Tibial artery (tissue), 4 donors: ENCODE data around the gene ACTN1.

Experiments used
- DNase-seq, 2 donors: peaks; one replicate each; pipeline ENCODE4 v3.0.0-alpha.2; 2019
- H3K27ac ChIP-seq, 2 donors: fragments of 200-600 bp; sonication (generic) in 1 of 2; 1 replicate in 1 of 2; 2 replicates in 1 of 2; pipeline ENCODE4 v1.5.1; 2018 to 2019; ENCODE audit warnings: mild to moderate bottlenecking in 1 of 2
- H3K27me3 ChIP-seq, 2 donors: fragments of 200-600 bp; sonication (generic) in 1 of 2; one replicate each; pipeline versions ENCODE4 v1.5.1 to v1.6.0; 2016 to 2019
- H3K36me3 ChIP-seq, 3 donors: fragments of 200-600 bp; sonication (generic) in 2 of 3; one replicate each; pipeline ENCODE4 v1.5.1; 2016 to 2019; ENCODE audit warnings: mild to moderate bottlenecking in 2 of 3
- H3K4me1 ChIP-seq, 4 donors: fragments of 200-600 bp; sonication (generic) in 2 of 4; 1 replicate in 3 of 4; 2 replicates in 1 of 4; pipeline ENCODE4 v1.5.1; 2016 to 2019
- H3K4me3 ChIP-seq, 2 donors: fragments of 200-600 bp; sonication (generic) in 1 of 2; 1 replicate in 1 of 2; 2 replicates in 1 of 2; pipeline ENCODE4 v1.5.1; 2018 to 2019; ENCODE audit warnings: mild to moderate bottlenecking in 2 of 2
- H3K9me3 ChIP-seq, 3 donors: fragments of 200-600 bp; sonication (generic) in 1 of 3; one replicate each; pipeline ENCODE4 v1.5.1; 2016 to 2019
- intact Hi-C: fragments of 100-400 bp; cut with DNase I; formaldehyde crosslinking; loops from one replicate; pipeline ENCODE4 v1.15.0; 2023; ENCODE audit warnings: low total_unique reads
- TF ChIP-seq, protein P1 (sequence below), 2 experiments: fragments of 200-600 bp in 1 of 2; fragments of 450-650 bp in 1 of 2; IDR thresholded peaks; one replicate each; pipeline ENCODE4 v1.5.1; 2017 to 2019; ENCODE audit warnings: antibody characterized with exemption in 2 of 2, mild to moderate bottlenecking in 1 of 2, moderate library complexity in 1 of 2

Gene ACTN1

DNA sequence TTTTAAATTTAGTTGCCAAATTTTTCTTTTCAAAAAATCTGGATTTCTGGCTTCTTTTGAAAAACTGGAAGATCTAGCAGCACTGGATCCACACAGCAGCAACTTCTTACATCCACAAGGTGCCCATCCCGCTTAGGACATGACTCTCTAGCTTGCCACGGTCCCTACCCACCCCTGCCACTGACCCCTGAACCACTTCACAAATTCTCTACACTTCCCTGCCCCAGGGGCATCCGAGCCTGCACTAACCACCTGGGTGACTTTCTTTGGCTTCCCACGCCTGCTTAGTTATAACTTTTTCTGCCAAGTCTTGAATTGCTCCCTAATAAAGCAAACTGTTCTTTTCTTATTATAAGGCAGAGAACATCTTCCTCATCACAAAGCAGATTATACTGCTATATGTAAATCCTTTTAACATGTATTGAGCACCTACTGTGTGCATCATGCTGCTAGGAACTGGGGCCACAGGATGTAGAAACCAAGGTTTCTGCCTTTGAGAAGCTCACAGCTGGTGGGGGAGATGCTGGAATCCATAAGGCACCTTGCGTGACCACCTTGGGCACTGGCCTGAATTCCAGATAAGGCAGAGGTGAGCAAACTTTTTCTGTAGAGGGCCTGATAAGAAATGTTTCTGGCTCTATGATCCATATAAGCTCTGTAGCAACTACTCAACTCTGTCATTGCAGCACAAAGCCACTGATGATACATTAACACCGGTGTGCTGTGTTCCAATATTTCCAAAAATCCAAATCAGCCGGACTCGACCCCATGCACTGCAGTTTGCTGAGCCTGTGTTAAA is 59.8 kb downstream of the ACTN1 start:
- Histone ChIP-seq H3K4me1 (peaks cover 0 to 99% (median 77%) of the 10 kb centered on the region in 4 donors), H3K27me3 (no peaks in the 10 kb centered on the region), H3K27ac (peak overlapping the region; percentile 97 to 100), H3K36me3 (peaks cover 32 to 72% (median 45%) of the 10 kb centered on the region in 3 donors), H3K9me3 (no peaks in the 10 kb centered on the region), H3K4me3 (no peak overlapping the region)
- TF ChIP-seq, protein P1, sequence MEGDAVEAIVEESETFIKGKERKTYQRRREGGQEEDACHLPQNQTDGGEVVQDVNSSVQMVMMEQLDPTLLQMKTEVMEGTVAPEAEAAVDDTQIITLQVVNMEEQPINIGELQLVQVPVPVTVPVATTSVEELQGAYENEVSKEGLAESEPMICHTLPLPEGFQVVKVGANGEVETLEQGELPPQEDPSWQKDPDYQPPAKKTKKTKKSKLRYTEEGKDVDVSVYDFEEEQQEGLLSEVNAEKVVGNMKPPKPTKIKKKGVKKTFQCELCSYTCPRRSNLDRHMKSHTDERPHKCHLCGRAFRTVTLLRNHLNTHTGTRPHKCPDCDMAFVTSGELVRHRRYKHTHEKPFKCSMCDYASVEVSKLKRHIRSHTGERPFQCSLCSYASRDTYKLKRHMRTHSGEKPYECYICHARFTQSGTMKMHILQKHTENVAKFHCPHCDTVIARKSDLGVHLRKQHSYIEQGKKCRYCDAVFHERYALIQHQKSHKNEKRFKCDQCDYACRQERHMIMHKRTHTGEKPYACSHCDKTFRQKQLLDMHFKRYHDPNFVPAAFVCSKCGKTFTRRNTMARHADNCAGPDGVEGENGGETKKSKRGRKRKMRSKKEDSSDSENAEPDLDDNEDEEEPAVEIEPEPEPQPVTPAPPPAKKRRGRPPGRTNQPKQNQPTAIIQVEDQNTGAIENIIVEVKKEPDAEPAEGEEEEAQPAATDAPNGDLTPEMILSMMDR (IDR thresholded peaks at IDR 0.05) = no peak
- no peak for DNase-seq
- intact Hi-C loops = no loop called here

- Histone ChIP-seq H3K4me1 (peaks cover 0 to 99% (median 76%) of the 10 kb centered on the region in 4 donors), H3K9me3 (no peaks in the 10 kb centered on the region), H3K36me3 (peaks cover 32 to 67% (median 38%) of the 10 kb centered on the region in 3 donors), H3K27me3 (no peaks in the 10 kb centered on the region), H3K27ac (peak overlapping the region; percentile 97 to 100), H3K4me3 (no peak overlapping the region)
- TF ChIP-seq, protein P1 (IDR thresholded peaks at IDR 0.05) = no peak
- intact Hi-C loops = no loop called here
- no peak for DNase-seq
Observed at GRCh38 chr14:68918612-68919011, 60.5 kb downstream of the ACTN1 start.

DNA sequence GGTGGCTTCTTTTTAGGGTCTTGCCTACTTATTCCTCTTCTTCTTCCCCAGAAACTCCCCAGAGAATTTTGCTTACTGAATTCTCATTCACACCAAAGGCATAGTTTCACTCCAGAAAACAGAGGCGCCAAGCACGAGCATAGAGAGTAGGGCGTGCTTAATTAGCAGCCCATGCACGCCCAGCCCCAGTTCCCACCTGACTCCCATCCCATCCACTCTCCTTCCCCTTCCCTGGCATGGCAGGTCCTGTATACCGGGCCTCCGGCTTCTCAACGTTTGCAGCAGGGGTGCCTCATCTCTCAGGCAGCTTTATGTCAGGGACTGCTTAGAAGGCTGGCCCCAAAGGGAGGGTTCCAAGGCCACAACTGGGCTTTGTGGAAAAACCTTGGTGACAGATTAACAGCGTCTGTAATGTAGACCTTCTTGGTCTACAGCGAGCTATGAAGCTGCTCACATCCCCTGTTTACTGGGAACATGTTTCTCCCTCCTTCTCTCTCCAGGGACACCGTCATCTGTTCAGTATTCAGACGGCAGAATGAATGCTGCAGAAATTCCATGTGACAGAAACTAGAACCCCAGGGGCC is 62.7 kb downstream of the ACTN1 start:
- H3K4me1 ChIP-seq = peaks cover 0 to 99% (median 71%) of the 10 kb centered on the region in 4 donors
- H3K27ac ChIP-seq = peak overlapping the region; percentile 77 to 100
- intact Hi-C loops = no loop called here
- H3K4me3 ChIP-seq = no peak overlapping the region
- DNase-seq = no peak
- no peaks in the 10 kb centered on the region for H3K9me3 ChIP-seq
- peaks cover 31 to 63% (median 38%) of the 10 kb centered on the region in 3 donors for H3K36me3 ChIP-seq
- H3K27me3 ChIP-seq = no peaks in the 10 kb centered on the region
- TF ChIP-seq, protein P1 (IDR thresholded peaks at IDR 0.05) = no peak

DNA sequence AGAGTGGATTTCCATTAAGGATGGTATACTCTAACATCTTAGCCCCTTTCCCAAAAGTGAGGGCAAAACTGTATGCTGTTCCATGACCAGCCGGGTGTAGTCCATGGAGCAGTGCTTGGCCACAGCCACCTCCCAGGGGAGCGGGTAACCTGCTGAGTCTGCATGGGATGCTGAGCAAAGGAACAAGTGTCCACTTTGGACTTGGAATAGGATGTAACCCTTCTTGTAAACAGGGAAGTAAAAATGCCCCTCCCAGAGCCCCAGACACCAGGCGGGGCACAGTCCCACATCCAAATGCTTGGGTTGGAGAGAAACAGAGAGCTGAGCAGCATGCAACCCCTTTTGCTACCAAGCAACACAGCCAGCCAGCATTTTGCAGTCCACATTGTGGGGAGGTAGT is 65.6 kb downstream of the ACTN1 start:
- Histone ChIP-seq H3K9me3 (no peaks in the 10 kb centered on the region), H3K4me3 (no peak overlapping the region), H3K4me1 (peaks cover 0 to 89% (median 52%) of the 10 kb centered on the region in 4 donors), H3K27me3 (no peaks in the 10 kb centered on the region), H3K36me3 (peaks cover 30 to 68% (median 40%) of the 10 kb centered on the region in 3 donors), H3K27ac (peak overlapping the region; percentile 77 to 100)
- DNase-seq = no peak
- TF ChIP-seq, protein P1 (IDR thresholded peaks at IDR 0.05) = no peak
- intact Hi-C loops = no loop called here

- TF ChIP-seq, protein P1 (IDR thresholded peaks at IDR 0.05) = peak; percentile 95 to 96
- DNase-seq = peak; percentile 74 to 86
- Histone ChIP-seq H3K9me3 (no peaks in the 10 kb centered on the region), H3K36me3 (peaks cover 44 to 71% (median 51%) of the 10 kb centered on the region in 3 donors), H3K4me3 (no peak overlapping the region), H3K4me1 (peaks cover 0 to 82% (median 42%) of the 10 kb centered on the region in 4 donors), H3K27ac (peak overlapping the region; percentile 77 to 100), H3K27me3 (no peaks in the 10 kb centered on the region)
- intact Hi-C loops = no loop called here
Observed at GRCh38 chr14:68911594-68912227, 67.4 kb downstream of the ACTN1 start.
